Measurements from ENCODE around the gene ZFAND3.

Gene ZFAND3

DNA sequence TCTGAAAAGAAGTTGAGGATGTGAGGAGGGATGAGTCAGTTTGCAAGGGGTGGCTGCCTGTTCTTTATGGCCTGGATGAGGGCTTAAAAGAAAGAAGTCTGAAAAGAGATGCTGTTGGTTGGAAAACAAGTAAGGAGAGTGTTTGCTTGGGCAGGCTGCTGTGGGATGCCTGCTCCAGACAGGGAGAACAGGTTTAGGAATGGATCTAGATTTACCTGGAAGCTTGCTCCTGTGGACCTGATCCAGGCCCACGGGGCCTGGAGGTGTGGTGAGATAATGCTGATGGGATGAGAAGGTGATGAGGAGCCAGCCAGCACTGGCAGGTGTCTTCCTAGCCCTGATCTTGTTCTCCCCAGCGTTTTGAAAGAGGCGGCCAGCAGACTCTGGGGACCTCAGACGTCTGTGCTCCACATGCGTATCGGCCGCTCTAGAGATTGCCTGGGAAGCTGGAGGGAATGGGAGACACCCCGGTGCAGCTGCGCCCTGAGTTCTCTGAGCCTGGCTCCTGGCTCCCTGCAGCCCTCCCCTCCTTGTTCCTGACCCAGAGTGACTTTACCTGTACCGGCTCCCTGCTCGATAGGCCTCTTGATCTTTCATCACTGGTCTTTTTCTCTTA is 331.3 kb downstream of the ZFAND3 start:
- TF ChIP-seq POLR2AphosphoS5 (IDR thresholded peaks at IDR 0.05; ENCODE audit: low read depth, low read length) = no peak
- no peak for TF ChIP-seq TAF1 (IDR thresholded peaks at IDR 0.05; ENCODE audit: borderline replicate concordance, low read depth, low read length)
- TF ChIP-seq POLR2A (IDR thresholded peaks at IDR 0.05; ENCODE audit: low read depth, low read length) = no peak
- FAIRE-seq (no peak), DNase-seq (ENCODE audit: insufficient read length) (no peak)

DNA sequence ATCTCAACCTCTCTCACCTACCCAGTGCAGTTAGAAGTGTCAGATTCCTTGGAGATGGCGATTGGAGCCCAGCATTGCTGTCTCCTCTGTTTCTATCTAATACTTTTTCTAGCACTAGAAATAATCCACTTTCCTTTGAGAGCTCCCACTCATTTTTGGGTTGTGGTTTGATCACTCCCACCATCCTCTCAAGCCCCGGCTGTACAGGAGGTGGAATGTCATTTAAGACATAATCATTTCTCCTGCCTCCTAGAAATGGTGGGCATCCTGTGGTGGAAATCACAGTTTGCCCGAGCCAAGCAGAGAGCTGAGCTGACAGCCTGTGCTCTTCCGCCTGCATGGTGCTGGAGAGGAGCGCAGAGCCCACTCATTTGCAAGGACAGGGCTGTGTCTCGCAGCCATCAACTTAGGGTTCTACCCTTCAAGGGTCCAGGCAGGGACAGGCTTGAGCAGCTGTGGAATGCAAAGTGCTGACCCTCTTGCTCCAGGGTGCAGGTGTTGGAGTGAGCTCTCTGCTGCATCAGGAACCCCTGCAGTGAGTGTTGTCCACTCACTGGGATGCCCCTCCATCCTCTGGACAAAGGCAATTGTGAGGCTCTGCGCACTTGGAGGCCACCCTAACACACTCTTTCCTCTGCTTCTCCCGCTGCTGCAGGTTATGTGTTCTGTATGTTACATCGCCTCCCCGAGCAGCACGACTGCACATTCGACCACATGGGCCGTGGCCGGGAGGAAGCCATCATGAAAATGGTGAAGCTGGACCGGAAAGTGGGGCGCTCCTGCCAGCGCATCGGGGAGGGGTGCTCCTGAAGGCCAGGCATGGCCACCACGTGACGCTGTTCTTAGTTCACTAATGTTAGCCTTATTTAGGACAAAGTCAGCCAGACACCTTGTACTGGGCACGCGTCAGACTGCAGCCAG is 332.3 kb downstream of the ZFAND3 start:
- no peak for DNase-seq (ENCODE audit: insufficient read length)
- no peak for FAIRE-seq

DNA sequence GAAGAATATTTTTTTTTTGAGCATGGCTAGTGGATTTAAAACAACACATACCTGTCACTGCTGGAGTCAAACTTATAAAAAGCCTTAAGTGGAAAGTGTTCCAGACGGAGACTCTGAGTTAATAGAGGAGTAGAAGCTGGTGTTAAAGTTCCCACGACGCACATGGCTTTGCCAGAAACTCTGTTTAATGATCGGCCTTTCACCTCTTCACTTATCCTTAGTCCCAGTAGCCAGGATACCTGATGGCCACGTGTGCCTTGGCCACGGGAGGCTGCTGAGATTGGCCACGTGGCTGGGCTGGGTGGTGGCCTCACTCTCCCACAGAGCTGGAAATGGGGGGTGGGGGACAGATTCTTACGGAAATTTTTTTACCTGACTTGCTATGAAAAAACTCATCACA is 333.1 kb downstream of the ZFAND3 start:
- no peak for TF ChIP-seq POLR2AphosphoS5 (IDR thresholded peaks at IDR 0.05; ENCODE audit: low read depth, low read length)
- TF ChIP-seq TAF1 (IDR thresholded peaks at IDR 0.05; ENCODE audit: borderline replicate concordance, low read depth, low read length) = no peak
- TF ChIP-seq POLR2A (IDR thresholded peaks at IDR 0.05; ENCODE audit: low read depth, low read length) = no peak
- DNase-seq (ENCODE audit: insufficient read length) = no peak
- no peak for FAIRE-seq

More for the DNA sequence above, 332.3 kb downstream of the ZFAND3 start:
- no peak for TF ChIP-seq POLR2AphosphoS5 (IDR thresholded peaks at IDR 0.05; ENCODE audit: low read depth, low read length)
- no peak for TF ChIP-seq POLR2A (IDR thresholded peaks at IDR 0.05; ENCODE audit: low read depth, low read length)
- no peak for TF ChIP-seq TAF1 (IDR thresholded peaks at IDR 0.05; ENCODE audit: borderline replicate concordance, low read depth, low read length)

DNA sequence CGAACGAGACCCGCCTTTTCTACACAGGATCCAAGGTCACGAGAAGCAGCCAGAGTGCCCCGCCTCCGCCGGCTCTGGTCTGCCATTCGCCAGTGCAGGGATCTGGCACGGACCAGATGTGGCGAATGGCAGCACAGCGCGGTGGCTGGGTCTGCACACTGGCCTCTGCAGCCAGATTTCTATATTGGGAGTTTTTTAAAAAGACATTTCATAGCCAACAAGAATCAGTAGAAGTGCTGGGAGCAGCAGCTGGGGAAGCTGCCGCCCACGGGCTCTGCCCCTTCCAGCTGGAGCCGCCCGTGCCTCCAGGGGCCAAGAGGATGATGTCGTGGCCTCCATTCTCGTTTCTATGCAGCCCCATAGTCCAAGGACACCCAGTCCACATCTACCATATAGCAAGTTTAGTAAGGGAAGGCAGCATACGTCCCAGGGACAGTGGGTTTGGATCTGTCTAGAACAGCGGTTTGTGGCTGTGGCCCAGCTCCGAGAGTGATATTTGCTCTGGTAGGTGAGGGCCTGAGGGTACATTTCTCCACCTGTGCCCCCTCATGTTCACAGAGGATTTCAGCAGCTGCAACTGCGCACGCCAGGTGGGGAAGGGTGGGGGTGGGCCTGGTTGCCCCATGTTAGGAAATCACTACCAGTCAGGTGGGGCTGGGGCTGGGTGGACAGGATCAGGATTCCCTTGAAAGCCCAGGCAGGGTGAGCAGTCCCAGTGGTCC is 333.7 kb downstream of the ZFAND3 start:
- FAIRE-seq (no peak), DNase-seq (ENCODE audit: insufficient read length) (no peak)
- TF ChIP-seq TAF1 (IDR thresholded peaks at IDR 0.05; ENCODE audit: borderline replicate concordance, low read depth, low read length) (no peak), POLR2A (IDR thresholded peaks at IDR 0.05; ENCODE audit: low read depth, low read length) (no peak)

DNA sequence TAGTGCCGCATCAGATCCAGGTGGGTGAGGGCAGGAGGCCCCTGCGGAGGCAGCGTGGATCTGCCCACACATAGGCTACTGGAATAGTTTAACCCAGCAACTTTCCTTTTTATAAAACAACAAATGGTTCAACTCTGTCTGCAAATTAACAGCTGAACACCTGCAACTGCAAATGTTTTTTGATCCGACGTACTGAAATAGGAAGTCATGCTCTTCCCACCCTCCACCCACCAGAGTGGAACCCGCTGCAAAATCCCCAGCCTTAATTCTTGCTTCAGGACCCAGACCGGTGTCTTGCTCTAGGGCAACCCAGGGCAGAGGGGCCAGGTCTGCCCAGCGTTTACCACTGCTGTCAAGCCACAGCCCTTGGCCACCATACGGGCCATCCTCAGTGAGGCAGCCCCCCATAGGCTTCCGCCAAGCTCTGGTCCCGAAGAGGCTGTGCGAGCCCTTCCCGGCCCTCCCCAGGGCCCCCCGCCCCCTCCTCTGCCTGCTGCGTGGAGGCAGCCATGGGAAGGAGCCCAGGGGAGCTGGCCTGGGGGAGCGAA is 334.3 kb downstream of the ZFAND3 start:
- FAIRE-seq = no peak
- DNase-seq (ENCODE audit: insufficient read length) = no peak
- TF ChIP-seq POLR2A (IDR thresholded peaks at IDR 0.05; ENCODE audit: low read depth, low read length) = no peak
- no peak for TF ChIP-seq TAF1 (IDR thresholded peaks at IDR 0.05; ENCODE audit: borderline replicate concordance, low read depth, low read length)
- no peak for TF ChIP-seq POLR2AphosphoS5 (IDR thresholded peaks at IDR 0.05; ENCODE audit: low read depth, low read length)

DNA sequence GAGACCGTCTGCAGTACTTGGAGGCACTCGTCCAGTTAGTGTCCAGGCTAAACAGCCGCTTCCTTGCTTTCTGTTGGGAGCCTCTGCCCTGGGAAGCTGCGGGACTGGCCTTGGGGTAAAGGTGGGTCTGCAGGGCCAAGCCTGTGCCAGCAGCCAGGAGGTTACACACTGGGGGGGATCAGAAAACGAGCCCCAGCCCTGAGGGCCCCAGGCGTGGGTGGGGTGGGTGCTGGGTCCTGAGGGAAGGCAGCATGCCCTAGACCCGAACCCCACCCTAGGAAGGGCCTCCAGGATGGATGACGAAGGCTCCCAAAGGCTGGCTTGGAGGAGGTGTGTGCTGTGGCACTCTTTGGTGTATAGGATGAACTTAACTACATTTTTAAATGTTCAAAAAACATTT is 335.2 kb downstream of the ZFAND3 start:
- no peak for FAIRE-seq
- TF ChIP-seq POLR2A (IDR thresholded peaks at IDR 0.05; ENCODE audit: low read depth, low read length) (no peak), TAF1 (IDR thresholded peaks at IDR 0.05; ENCODE audit: borderline replicate concordance, low read depth, low read length) (no peak), POLR2AphosphoS5 (IDR thresholded peaks at IDR 0.05; ENCODE audit: low read depth, low read length) (no peak)
- no peak for DNase-seq (ENCODE audit: insufficient read length)

DNA sequence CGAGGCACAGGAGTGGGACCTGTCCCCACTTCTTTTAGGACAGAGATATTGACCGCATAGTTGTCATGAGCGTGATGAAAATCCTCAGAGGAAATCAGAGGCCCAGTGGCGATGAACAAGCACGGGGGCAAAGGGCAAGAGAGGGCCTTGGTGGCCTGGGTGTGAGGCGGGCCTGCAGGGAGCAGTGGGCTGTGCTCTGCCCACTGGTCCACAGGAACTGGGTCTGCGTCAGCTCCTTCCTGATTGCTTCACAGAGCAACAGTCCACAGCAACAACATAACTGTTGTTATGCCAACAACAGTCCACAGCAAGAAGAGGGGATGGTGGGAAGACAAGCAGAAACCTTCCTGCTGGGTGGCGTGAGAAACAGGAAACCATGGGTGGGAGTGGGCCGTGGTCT is 335.6 kb downstream of the ZFAND3 start:
- FAIRE-seq (no peak), DNase-seq (ENCODE audit: insufficient read length) (no peak)
- no peak for TF ChIP-seq POLR2A (IDR thresholded peaks at IDR 0.05; ENCODE audit: low read depth, low read length)

DNA sequence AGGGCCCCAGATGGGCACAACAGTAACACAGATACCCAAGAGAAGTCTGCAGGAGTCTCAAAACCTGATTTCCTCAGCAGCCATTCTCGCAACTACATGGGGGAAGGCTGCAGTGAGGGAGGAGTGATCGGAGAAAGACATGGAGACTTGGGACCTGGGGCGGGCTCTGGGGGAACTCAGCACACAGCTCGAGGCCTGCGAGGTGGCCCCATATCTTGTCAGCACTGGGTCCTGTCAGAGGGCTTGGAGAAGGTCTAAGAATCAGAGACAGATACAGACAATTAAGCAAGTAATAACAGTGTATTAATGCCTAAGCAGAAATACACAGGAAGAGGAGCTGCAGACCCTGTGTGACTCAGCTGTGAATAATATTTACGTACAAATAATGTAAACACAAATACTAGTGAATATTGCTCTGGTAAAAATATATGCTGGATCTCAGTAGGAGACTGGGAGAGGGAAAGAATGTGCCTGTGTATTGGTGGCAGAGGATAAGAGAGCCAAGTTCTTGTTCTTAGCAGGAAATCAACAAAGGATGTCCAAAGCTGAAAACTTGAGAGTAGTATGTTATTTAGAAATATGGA is 336.2 kb downstream of the ZFAND3 start:
- DNase-seq (ENCODE audit: insufficient read length) (no peak), FAIRE-seq (no peak)
- TF ChIP-seq TAF1 (IDR thresholded peaks at IDR 0.05; ENCODE audit: borderline replicate concordance, low read depth, low read length) (no peak), POLR2A (IDR thresholded peaks at IDR 0.05; ENCODE audit: low read depth, low read length) (no peak), POLR2AphosphoS5 (IDR thresholded peaks at IDR 0.05; ENCODE audit: low read depth, low read length) (no peak)

DNA sequence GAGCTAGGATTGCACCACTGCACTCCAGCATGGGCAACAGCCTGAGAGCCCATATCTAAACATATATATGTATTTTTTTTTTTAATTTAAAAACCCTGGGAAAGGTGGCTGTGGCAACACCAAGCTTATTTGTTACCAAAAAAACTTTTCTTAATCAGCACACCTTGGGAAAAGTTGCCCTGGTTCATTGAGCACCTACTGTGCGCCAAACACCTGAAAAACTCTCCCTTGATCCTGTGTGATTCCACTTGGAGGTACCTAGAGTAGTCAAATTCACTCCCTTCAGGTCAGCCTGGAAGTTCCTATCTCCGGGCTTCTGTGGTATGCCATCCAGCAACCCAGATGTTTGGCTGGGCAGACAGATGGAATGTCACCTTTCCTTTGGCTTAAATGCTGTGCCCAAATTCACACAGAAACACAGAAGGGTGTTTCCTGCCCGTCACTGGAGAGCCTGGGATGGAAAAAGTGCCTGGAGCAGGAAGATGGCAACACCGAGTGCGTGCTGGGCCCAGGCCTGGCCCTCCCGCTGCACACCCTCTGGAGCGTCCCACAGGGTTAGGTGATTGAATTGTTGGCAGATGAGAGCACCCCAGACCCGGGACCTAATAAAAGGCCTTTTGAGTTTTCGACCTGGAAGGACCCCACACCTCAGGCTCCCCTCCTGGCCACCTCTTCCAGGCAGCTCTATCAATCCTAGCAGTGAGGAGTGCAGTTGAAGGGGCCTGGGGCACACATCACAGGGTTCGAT is 337.5 kb downstream of the ZFAND3 start:
- TF ChIP-seq POLR2AphosphoS5 (IDR thresholded peaks at IDR 0.05; ENCODE audit: low read depth, low read length) (no peak), POLR2A (IDR thresholded peaks at IDR 0.05; ENCODE audit: low read depth, low read length) (no peak), TAF1 (IDR thresholded peaks at IDR 0.05; ENCODE audit: borderline replicate concordance, low read depth, low read length) (no peak)
- FAIRE-seq (no peak), DNase-seq (ENCODE audit: insufficient read length) (no peak)

DNA sequence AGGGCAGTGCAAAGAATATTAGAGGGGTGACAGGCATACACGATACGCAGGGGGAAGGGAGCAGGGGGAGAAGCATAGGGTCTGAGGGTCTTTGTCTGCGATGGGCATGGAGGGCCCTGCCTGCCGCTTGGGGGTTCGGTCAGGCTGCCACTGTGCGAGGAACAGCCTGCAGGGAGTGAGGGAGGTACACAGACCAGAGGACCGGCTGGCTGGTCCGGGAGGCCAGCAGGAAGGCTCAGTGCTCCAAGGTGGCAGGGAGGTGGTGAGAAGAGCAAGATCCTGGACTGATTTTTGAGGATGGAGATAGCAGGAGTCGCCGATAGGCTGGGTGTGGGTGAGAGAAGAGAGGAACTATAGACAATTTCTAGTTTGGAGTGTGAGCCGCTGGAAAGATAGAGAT is 338.4 kb downstream of the ZFAND3 start:
- no peak for TF ChIP-seq POLR2A (IDR thresholded peaks at IDR 0.05; ENCODE audit: low read depth, low read length)
- no peak for TF ChIP-seq POLR2AphosphoS5 (IDR thresholded peaks at IDR 0.05; ENCODE audit: low read depth, low read length)
- no peak for TF ChIP-seq TAF1 (IDR thresholded peaks at IDR 0.05; ENCODE audit: borderline replicate concordance, low read depth, low read length)

More for the DNA sequence above, 338.4 kb downstream of the ZFAND3 start:
- FAIRE-seq = no peak
- no peak for DNase-seq (ENCODE audit: insufficient read length)
